ENCODE measurements around the gene ANKFY1. TPM values are rescaled to one million over a fixed set of nuclear protein-coding genes. Genes with fewer than 3 reads are reported as not detected.

Gene ANKFY1
- total RNA-seq, 1 experiment from 2014 or later, result 46.8 TPM

DNA sequence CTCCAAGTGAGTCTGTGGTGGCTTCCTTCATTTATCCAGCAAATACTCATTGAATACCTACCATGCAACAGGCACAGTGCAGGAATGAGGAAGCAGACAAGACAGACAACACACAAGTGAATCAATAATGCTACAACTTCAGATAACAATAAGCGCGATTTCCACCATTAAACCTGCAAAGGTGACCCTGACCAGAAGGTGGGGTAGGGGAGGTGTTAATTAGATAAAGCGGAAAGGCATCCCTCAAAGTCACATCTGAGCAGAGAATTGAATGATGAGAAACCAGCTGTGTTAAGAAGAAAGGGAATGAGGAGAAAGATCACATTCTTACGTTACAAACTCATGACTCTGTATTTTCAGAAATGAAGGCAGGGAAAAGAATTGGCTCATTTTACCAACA is 147.3 kb downstream of the ANKFY1 start:
- Mint-ChIP-seq H3K4me1 (no peaks in the 10 kb centered on the region), H3K27me3 (ENCODE audit: low read depth) (no peaks in the 10 kb centered on the region), H3K27ac (peak overlapping the region; percentile 60; the same call in 1 of the 2 replicates), H3K36me3 (peaks cover 15% of the 10 kb centered on the region), H3K9me3 (no peaks in the 10 kb centered on the region), H3K4me3 (no peak overlapping the region)
- CTCF ChIA-PET, result interaction anchor here (0.7 to 1.2 kb wide), 3 partner anchors 11 to 64 kb away, joined by 3 to 4 read pairs (median 4); no protein-coding TSS in a partner anchor
- ATAC-seq (0 out of 2 replicates have a peak, but pooled peaks have one; percentile 34), DNase-seq (ENCODE audit: low spot score) (no peak)
- POLR2A ChIA-PET, result no interaction called here
- no peak for TF ChIP-seq NFYB (CRISPR knock-in tag; conservative IDR thresholded peaks at IDR 0.05; ENCODE audit: low read depth)
- TF ChIP-seq, protein P1, sequence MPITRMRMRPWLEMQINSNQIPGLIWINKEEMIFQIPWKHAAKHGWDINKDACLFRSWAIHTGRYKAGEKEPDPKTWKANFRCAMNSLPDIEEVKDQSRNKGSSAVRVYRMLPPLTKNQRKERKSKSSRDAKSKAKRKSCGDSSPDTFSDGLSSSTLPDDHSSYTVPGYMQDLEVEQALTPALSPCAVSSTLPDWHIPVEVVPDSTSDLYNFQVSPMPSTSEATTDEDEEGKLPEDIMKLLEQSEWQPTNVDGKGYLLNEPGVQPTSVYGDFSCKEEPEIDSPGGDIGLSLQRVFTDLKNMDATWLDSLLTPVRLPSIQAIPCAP (CRISPR knock-in tag; IDR thresholded peaks at IDR 0.05), result no peak
- TF ChIP-seq, protein P2, sequence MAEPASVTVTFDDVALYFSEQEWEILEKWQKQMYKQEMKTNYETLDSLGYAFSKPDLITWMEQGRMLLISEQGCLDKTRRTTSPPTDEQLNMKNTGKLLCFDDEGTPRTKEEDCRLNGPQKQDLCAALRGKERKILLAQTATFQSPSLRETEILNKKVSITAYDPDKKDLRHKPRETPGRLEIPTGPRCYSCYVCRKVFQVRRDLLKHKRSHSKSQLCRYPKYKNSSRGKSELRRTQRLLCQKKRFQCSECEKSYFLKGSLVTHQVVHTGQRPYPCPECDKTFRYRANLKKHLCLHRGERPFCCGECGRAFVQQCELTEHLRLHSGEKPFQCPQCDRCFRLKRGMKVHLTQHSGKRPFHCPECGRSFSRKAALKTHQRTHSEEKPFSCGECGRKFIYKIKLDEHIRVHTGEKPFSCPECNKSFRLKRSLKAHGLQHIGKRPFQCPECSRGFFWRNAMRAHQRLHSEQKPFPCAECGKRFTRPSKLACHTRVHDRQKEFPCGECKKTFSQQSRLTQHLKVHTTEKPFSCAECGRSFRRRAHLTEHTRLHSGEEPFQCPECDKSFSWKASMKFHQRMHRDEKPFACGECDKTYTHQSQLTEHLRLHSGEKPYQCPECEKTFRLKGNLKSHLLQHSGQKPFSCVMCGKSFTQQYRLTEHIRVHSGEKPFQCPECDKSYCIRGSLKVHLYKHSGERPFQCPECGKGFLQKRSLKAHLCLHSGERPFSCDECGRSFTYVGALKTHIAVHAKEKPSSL (CRISPR knock-in tag; conservative IDR thresholded peaks at IDR 0.05), result no peak
- no peak for TF ChIP-seq ETV6 (CRISPR knock-in tag; IDR thresholded peaks at IDR 0.05)
- TF ChIP-seq, protein P3, sequence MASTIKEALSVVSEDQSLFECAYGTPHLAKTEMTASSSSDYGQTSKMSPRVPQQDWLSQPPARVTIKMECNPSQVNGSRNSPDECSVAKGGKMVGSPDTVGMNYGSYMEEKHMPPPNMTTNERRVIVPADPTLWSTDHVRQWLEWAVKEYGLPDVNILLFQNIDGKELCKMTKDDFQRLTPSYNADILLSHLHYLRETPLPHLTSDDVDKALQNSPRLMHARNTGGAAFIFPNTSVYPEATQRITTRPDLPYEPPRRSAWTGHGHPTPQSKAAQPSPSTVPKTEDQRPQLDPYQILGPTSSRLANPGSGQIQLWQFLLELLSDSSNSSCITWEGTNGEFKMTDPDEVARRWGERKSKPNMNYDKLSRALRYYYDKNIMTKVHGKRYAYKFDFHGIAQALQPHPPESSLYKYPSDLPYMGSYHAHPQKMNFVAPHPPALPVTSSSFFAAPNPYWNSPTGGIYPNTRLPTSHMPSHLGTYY (CRISPR knock-in tag; IDR thresholded peaks at IDR 0.05), result no peak
- TF ChIP-seq ZNF232 (CRISPR knock-in tag; IDR thresholded peaks at IDR 0.05), result no peak
- no peak for TF ChIP-seq ELF4 (CRISPR knock-in tag; IDR thresholded peaks at IDR 0.05; ENCODE audit: low read depth)
- TF ChIP-seq, protein P4, sequence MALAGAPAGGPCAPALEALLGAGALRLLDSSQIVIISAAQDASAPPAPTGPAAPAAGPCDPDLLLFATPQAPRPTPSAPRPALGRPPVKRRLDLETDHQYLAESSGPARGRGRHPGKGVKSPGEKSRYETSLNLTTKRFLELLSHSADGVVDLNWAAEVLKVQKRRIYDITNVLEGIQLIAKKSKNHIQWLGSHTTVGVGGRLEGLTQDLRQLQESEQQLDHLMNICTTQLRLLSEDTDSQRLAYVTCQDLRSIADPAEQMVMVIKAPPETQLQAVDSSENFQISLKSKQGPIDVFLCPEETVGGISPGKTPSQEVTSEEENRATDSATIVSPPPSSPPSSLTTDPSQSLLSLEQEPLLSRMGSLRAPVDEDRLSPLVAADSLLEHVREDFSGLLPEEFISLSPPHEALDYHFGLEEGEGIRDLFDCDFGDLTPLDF (CRISPR knock-in tag; IDR thresholded peaks at IDR 0.05), result no peak
- TF ChIP-seq, protein P5, sequence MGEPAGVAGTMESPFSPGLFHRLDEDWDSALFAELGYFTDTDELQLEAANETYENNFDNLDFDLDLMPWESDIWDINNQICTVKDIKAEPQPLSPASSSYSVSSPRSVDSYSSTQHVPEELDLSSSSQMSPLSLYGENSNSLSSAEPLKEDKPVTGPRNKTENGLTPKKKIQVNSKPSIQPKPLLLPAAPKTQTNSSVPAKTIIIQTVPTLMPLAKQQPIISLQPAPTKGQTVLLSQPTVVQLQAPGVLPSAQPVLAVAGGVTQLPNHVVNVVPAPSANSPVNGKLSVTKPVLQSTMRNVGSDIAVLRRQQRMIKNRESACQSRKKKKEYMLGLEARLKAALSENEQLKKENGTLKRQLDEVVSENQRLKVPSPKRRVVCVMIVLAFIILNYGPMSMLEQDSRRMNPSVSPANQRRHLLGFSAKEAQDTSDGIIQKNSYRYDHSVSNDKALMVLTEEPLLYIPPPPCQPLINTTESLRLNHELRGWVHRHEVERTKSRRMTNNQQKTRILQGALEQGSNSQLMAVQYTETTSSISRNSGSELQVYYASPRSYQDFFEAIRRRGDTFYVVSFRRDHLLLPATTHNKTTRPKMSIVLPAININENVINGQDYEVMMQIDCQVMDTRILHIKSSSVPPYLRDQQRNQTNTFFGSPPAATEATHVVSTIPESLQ (CRISPR knock-in tag; IDR thresholded peaks at IDR 0.05), result no peak
- TF ChIP-seq GRHL2 (CRISPR knock-in tag; IDR thresholded peaks at IDR 0.05; ENCODE audit: insufficient replicate concordance, severe bottlenecking), result no peak
- TF ChIP-seq, protein P6, sequence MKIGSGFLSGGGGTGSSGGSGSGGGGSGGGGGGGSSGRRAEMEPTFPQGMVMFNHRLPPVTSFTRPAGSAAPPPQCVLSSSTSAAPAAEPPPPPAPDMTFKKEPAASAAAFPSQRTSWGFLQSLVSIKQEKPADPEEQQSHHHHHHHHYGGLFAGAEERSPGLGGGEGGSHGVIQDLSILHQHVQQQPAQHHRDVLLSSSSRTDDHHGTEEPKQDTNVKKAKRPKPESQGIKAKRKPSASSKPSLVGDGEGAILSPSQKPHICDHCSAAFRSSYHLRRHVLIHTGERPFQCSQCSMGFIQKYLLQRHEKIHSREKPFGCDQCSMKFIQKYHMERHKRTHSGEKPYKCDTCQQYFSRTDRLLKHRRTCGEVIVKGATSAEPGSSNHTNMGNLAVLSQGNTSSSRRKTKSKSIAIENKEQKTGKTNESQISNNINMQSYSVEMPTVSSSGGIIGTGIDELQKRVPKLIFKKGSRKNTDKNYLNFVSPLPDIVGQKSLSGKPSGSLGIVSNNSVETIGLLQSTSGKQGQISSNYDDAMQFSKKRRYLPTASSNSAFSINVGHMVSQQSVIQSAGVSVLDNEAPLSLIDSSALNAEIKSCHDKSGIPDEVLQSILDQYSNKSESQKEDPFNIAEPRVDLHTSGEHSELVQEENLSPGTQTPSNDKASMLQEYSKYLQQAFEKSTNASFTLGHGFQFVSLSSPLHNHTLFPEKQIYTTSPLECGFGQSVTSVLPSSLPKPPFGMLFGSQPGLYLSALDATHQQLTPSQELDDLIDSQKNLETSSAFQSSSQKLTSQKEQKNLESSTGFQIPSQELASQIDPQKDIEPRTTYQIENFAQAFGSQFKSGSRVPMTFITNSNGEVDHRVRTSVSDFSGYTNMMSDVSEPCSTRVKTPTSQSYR (CRISPR knock-in tag; IDR thresholded peaks at IDR 0.05), result no peak
- TF ChIP-seq ZNF219 (CRISPR knock-in tag; IDR thresholded peaks at IDR 0.05; ENCODE audit: borderline replicate concordance), result no peak
- TF ChIP-seq NFE2L1 (CRISPR knock-in tag; IDR thresholded peaks at IDR 0.05), result no peak
- TF ChIP-seq PRRX2 (CRISPR knock-in tag; IDR thresholded peaks at IDR 0.05), result no peak
- no peak for TF ChIP-seq NFATC4 (CRISPR knock-in tag; IDR thresholded peaks at IDR 0.05)

Other genes starting within 250 kb of the ANKFY1 start
- 16.3 to 24.1 TPM (median 17.5 TPM) in 3 replicates for gene ZZEF1, start 120.9 kb downstream of the ANKFY1 start, total RNA-seq (2021)
- 7.8 to 9.0 TPM (median 8.8 TPM) in 3 replicates for gene CYB5D2, start 120.8 kb downstream of the ANKFY1 start, total RNA-seq (2021)
- 177 to 201 TPM (median 198 TPM) in 3 replicates for gene UBE2G1, start 102.7 kb upstream of the ANKFY1 start, total RNA-seq (2021)
- not detected in 3 replicates for gene SPNS3, start 170.0 kb upstream of the ANKFY1 start, total RNA-seq (2021)
- 0.87 to 1.4 TPM (median 1.3 TPM) in 3 replicates for gene SPNS2, start 234.9 kb upstream of the ANKFY1 start, total RNA-seq (2021)